AG08395 (cell line): ENCODE data around the gene DGCR2.

Experiments
- DNase-seq: peaks from one replicate; pipeline ENCODE4 v3.0.0; 2012; ENCODE audit warnings: mixed read lengths, low spot score

Gene DGCR2

DNA sequence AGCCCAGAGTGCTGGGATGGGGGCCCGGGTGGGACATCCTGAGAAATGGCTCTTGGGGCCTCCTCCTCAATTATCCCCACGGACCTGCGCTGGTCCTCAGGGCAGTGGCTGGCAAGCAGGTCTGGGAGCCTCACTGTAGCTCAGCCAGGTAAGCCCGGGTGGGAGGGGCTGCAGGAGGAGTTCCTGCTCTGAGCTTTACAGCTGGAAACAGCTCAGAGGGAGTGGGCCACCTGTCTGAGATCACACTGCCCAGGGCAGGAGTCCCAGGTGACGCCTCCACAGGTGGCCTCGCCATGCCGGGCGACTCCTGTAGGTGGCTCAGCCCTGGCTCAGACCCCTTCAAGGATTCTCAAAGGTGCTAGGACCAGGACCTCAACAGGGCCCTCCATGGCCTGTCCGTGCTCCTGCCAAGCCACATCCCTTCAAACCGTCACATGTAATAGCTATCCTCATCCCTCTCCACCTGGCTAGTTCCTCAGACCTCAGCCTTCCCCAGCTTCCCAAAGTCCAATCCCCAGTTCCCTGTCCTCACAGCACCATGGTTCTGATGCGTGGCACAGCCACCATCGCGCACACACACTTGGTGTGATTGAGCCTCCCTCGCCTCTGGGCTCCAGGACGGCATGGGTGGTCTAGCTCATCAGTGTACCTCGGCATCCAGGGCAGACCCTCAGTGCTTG is 5.3 kb upstream of the DGCR2 start:
- no peak for DNase-seq

- DNase-seq, result no peak
Observed at GRCh38 chr22:19126309-19127273, 4.4 kb upstream of the DGCR2 start.

DNA sequence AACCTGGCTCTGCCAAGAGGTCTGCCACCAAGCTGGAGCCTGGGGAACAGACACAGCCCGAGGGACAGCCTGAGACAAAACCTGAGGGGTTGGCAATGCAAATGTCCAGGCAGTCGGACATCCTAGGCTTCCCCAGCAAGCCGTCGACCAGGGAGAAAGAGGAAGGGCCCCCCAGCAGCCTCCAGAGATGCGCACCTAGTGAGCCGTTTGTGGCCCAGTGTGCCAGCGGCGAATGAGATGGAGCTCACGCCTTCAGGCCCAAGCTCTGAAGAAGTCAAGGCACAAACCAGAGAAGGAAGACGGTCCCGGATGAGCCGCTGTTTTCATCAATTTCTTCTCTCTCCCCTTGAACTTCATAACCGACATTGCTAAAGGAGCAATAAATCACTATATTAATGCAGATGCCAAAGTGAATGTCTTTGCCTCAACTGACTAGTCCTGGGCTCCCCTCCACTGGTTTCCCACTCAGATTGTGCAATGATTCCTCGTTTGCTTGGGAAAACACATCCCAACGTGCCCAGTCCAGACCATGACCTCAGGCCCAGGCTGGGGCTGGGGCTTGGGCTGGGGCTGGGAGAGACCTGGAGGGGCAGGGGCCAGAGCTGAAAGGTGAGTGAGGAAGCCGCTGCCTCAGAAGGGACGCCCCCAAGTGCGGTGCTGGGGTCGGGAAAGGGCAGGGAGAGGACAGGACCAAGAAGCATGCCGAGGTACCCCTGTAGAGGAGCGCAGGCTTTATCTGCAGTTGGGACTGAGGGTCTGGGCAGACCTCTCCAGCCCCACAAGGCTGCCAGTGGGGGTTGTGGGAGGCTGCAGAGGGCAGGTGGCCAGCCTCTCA is 3.5 kb upstream of the DGCR2 start:
- DNase-seq, result no peak

GRCh38 chr22:19125011-19125410 is 2.8 kb upstream of the DGCR2 start:
- no peak for DNase-seq

GRCh38 chr22:19124377-19124776 is 2.2 kb upstream of the DGCR2 start:
- no peak for DNase-seq

- no peak for DNase-seq
Observed at GRCh38 chr22:19123936-19124335, 1.7 kb upstream of the DGCR2 start.

GRCh38 chr22:19122752-19123492 is 710 bp upstream of the DGCR2 start:
- peak; percentile 26 for DNase-seq

- DNase-seq, result peak; percentile 41
Observed at GRCh38 chr22:19121631-19122142, 525 bp downstream of the DGCR2 start.

- DNase-seq, result peak; percentile 54
Observed at GRCh38 chr22:19120829-19121630, 1.2 kb downstream of the DGCR2 start.

DNA sequence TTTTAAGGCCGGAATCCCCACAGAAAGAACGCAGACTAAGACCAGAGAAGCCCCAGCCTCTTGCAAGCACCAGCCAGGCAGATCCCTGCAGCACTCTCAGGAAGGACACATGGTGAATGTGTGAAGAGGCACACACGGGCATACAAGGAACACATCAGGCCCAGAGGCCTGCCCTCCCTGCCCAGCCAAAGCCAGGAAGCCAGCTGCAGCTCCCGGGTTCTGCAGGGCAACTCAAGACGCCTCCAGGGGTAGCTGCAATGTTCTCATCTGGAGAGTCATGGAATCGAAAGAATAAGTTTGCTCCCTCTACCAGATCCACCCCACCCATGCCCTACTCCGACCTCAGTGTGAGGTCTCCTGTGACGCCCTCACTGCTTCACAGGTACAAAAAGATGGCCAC is 2.3 kb downstream of the DGCR2 start:
- DNase-seq, result no peak

DNA sequence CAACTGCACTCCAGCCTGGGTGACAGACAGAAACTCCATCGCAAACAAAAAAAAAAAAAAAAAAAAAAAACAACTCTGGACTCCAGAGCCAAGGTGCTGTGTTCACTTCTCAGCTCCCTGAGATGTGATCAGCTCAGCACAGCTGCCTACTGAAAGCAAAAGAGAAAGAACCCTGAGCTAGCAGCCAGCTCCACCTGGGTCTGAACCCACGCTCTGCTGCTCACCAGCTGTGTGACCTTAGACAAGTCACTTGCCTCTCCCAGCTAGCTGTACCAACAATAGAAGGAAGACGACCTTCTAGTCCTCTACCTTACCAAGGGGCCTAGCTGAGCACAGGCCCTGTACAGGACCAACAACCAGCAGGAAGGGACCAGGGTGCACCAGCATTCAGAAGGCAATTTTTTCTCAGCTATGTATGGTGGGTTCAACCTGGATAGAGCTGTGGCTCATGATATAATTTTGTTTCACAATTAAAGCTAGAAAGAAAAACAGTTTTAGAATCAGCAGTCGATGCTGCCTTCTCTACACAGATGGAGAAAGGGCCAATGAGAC is 3.8 kb downstream of the DGCR2 start:
- no peak for DNase-seq

DNA sequence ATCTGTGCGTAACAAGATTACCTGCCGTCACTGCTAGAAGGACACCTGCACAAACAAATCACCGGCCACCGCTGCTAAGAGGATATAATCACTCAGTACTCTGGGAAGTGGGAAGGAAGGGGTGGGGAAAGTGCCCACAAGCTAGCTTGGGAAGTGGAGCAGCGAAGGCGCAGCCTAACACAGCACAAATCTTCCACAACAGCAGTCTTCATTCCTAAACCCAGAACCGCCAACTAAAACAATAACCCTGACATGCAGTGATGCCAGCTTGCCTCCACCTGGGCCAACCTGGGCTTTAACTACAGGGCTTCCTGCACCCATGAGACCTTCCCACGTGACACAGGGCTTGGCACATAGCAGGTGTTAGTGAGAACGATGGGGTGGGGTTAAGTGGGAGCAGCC is 5.1 kb downstream of the DGCR2 start:
- no peak for DNase-seq

GRCh38 chr22:19115628-19116027 is 6.6 kb downstream of the DGCR2 start:
- no peak for DNase-seq

DNA sequence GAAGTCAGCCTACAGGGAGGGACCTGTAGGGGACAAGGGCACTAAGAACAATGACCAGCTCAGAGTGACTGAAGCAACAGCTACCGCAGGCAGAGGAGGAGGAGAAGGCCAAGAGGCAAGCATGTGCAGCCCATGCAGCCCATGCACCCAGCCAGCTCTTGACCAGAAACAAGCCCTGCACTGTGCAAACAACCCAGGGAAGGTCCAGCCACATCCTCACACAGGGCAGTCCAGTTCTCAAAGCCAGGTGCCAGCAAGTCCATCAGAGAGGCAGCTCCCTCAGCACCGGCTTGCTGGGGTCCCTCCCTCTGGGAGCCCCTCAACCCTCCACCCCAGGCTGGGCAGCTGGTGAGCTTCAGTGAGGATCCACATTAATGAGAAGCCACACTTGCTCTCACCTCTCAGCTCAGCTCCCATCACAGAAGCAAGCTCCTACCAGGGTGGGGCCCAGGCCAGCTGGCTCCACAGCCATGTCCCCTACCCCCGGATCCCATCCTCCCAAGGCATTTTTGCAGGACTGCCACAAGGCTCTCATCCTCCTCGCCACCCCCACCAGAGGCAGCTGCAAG is 7.1 kb downstream of the DGCR2 start:
- DNase-seq, result no peak

GRCh38 chr22:19113429-19113828 is 8.8 kb downstream of the DGCR2 start:
- no peak for DNase-seq

GRCh38 chr22:19111584-19111983 is 10.6 kb downstream of the DGCR2 start:
- no peak for DNase-seq

DNA sequence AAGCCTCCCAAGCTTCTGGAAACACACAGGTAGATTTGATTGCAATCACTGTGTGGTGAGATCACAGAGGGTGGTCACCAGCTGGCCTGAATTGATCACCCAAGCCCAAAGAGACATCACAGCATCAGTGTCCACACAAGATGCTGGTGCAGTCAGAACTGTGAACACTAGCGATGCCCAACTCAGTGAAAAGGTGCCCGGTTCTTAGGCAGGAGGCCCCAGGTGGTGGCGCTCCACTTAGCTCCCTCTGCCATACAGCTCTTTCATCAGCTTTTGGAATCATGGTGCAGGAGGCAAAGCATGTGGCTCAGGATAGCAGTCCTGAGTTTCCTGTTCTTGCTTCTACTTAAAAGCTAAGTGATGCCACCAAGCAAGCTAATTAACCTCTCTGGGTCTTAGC is 11.1 kb downstream of the DGCR2 start:
- no peak for DNase-seq

GRCh38 chr22:19110646-19111045 is 11.6 kb downstream of the DGCR2 start:
- DNase-seq, result no peak

DNA sequence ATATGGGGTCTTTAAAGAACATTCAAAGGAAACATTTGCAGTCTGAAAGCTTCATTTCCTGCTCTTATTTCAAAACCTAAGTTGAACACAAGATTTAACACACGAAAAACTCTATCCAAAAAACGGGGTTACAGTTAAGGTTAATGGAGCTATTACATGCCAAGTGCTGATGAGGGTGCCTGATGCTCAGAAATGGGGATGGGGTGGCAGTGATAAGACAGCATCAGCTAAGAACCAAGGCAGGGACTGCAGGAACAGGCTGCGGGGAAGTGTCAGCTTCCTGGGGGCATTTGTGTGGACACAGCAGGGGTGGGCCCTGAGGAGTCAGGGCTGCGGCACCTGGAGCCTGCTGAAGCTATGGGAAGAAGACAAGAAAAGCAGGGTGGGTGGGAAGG is 12.2 kb downstream of the DGCR2 start:
- no peak for DNase-seq
